ENCODE data around the gene UPF1. TPM values are rescaled to one million over a fixed set of nuclear protein-coding genes. Genes with fewer than 3 reads are reported as not detected.

UPF1 gene
- total RNA-seq, 2 experiments from 2014 or later = 77.2 to 113 TPM

GRCh38 chr19:18899624-18900560, 68.1 kb downstream of the UPF1 start:
- no TSS peak for BruUV-seq (replicated peaks)
- ChIA-PET CTCF (ENCODE audit: unreplicated experiment) (no interaction called here), POLR2A (no interaction called here)
- Histone ChIP-seq H3K4me2 (ENCODE audit: low read length) (no peak overlapping the region), H3K4me1 (ENCODE audit: insufficient read depth, low read length, poor library complexity, severe bottlenecking) (no peaks in the 10 kb centered on the region), H3K79me2 (ENCODE audit: insufficient read depth, low read depth, low read length) (no peaks in the 10 kb centered on the region), H3K27ac (ENCODE audit: low read depth, low read length, poor library complexity, severe bottlenecking) (no peak overlapping the region), H3K4me3 (ENCODE audit: low read depth, low read length, poor library complexity, severe bottlenecking) (no peak overlapping the region), H2AFZ (ENCODE audit: low read length) (no peak overlapping the region), H3K36me3 (ENCODE audit: insufficient read depth, low read length) (peaks cover 16% of the 10 kb centered on the region; the same call in 1 of the 2 replicates), H3K9me2 (ENCODE audit: insufficient read depth, low read length) (no peaks in the 10 kb centered on the region), H3K9me3 (ENCODE audit: low read length) (no peaks in the 10 kb centered on the region), H4K20me1 (ENCODE audit: insufficient read depth, low read length) (no peaks in the 10 kb centered on the region)
- no peak for DNase-seq (ENCODE audit: low spot score)
- intact Hi-C loops (cut with micrococcal nuclease; ENCODE audit: unreplicated experiment) = no loop called here
- TF ChIP-seq, protein P1, sequence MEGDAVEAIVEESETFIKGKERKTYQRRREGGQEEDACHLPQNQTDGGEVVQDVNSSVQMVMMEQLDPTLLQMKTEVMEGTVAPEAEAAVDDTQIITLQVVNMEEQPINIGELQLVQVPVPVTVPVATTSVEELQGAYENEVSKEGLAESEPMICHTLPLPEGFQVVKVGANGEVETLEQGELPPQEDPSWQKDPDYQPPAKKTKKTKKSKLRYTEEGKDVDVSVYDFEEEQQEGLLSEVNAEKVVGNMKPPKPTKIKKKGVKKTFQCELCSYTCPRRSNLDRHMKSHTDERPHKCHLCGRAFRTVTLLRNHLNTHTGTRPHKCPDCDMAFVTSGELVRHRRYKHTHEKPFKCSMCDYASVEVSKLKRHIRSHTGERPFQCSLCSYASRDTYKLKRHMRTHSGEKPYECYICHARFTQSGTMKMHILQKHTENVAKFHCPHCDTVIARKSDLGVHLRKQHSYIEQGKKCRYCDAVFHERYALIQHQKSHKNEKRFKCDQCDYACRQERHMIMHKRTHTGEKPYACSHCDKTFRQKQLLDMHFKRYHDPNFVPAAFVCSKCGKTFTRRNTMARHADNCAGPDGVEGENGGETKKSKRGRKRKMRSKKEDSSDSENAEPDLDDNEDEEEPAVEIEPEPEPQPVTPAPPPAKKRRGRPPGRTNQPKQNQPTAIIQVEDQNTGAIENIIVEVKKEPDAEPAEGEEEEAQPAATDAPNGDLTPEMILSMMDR (conservative IDR thresholded peaks at IDR 0.05; ENCODE audit: low read length) = no peak
- no peak for TF ChIP-seq EZH2phosphoT487 (IDR thresholded peaks at IDR 0.05; ENCODE audit: borderline replicate concordance, low read depth, low read length)

DNA sequence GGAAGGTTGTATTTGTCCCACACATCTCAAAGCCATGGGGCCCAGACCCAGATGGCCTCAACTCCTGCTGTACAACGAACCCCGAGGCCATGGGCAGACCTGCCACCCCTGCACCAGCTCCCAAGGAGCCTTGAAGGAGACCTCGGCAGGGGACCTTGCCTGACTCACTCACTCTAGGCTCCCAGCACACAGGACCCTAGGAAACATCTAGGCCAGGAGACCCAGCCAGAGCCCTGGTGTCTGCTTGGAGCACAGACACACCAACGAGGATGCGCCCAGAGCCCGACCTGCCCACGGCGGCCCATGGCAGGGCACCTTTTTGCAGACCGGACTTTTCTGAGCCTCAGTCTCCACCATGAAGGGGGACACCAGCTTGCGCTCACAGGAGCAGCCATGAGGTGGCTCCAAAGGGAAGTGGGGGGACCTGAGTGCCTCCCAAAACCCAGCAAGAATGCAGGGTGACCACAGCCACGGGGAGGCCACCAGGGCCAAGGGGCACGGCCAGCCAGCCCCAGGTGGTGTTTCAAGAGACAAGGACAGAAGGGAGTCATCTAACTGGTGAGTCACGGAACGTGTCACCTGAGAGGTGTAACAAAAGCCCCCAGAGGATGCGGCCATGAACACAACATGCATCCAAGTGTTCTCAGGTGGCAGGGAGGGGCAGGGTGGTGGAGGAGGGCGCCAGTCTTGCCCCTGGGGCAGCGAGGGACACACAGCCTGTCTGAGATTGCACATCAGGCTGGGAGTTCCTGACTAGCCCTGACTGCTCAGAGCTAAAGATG, 69.1 kb downstream of the UPF1 start:
- Histone ChIP-seq H3K9me2 (ENCODE audit: insufficient read depth, low read length) (no peaks in the 10 kb centered on the region), H3K36me3 (ENCODE audit: insufficient read depth, low read length) (peaks cover 16% of the 10 kb centered on the region), H3K27ac (ENCODE audit: low read depth, low read length, poor library complexity, severe bottlenecking) (no peak overlapping the region), H2AFZ (ENCODE audit: low read length) (no peak overlapping the region), H3K4me2 (ENCODE audit: low read length) (no peak overlapping the region), H4K20me1 (ENCODE audit: insufficient read depth, low read length) (no peaks in the 10 kb centered on the region), H3K79me2 (ENCODE audit: insufficient read depth, low read depth, low read length) (no peaks in the 10 kb centered on the region), H3K4me1 (ENCODE audit: insufficient read depth, low read length, poor library complexity, severe bottlenecking) (no peaks in the 10 kb centered on the region), H3K9me3 (ENCODE audit: low read length) (no peaks in the 10 kb centered on the region), H3K4me3 (ENCODE audit: low read depth, low read length, poor library complexity, severe bottlenecking) (no peak overlapping the region)
- BruUV-seq (replicated peaks) = no TSS peak
- CTCF ChIA-PET (ENCODE audit: unreplicated experiment) = no interaction called here
- POLR2A ChIA-PET = interaction anchor here (0.9 kb wide), 1 partner anchor 10 kb away, joined by 3 read pairs; no protein-coding TSS in a partner anchor
- intact Hi-C loops (cut with micrococcal nuclease; ENCODE audit: unreplicated experiment) = no loop called here
- DNase-seq (ENCODE audit: low spot score) = no peak
- TF ChIP-seq, protein P1 (conservative IDR thresholded peaks at IDR 0.05; ENCODE audit: low read length) = no peak
- no peak for TF ChIP-seq EZH2phosphoT487 (IDR thresholded peaks at IDR 0.05; ENCODE audit: borderline replicate concordance, low read depth, low read length)

Measured in OCI-LY7 (cell line).